ENCODE data around the gene FBXO31. TPM values are rescaled to one million over a fixed set of nuclear protein-coding genes. Genes with fewer than 3 reads are reported as not detected.
"Not testable (repeated sequence)": the region's sequence is repeated elsewhere in the genome, so short reads cannot be mapped to it uniquely, and the experiment has no call there.

The FBXO31 gene
- total RNA-seq, 1 donor from 2014 or later = 5.8 TPM

DNA sequence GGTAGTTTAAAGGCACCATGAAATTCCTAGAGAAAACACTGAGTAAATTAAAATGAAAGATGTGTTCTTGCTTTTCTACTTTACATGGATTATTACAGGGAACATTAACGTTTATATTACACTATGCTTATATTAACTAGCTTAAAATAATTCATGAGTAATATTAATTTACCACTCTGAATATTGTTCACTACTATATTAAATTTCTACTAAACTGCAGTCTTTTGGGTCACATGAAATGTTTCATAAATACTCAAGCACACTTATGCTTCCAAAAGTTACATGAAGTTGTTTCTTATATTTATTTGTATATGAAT lies 5.2 kb upstream of the FBXO31 start:
- Mint-ChIP-seq H3K9me3 (peaks cover 2% of the 10 kb centered on the region), H3K27me3 (ENCODE audit: insufficient read depth, low read depth) (peaks cover 4% of the 10 kb centered on the region), H3K4me3 (peak overlapping the region; percentile 77), H3K4me1 (peaks cover 45% of the 10 kb centered on the region), H3K36me3 (peaks cover 4% of the 10 kb centered on the region), H3K27ac (no peak overlapping the region)
- no peaks in the 10 kb centered on the region for H3K27me3 ChIP-seq
- peaks cover 11% of the 10 kb centered on the region for H3K4me1 ChIP-seq
- no peak overlapping the region for H3K27ac ChIP-seq
- TF ChIP-seq EZH2 (IDR thresholded peaks at IDR 0.05) = no peak
- TF ChIP-seq CTCF (IDR thresholded peaks at IDR 0.05) = no peak
- TF ChIP-seq EZH2phosphoT487 (IDR thresholded peaks at IDR 0.05) = no peak
- peak overlapping the region; percentile 26 for H3K4me3 ChIP-seq
- no peaks in the 10 kb centered on the region for H3K36me3 ChIP-seq
- no peak for DNase-seq (ENCODE audit: low spot score)
- peak overlapping the region; percentile 23 for H2AFZ ChIP-seq (replicated peaks)
- H3K79me2 ChIP-seq (ENCODE audit: low read depth) = peaks cover 11% of the 10 kb centered on the region
- peak overlapping the region; percentile 63 for H3K4me2 ChIP-seq
- peaks cover 10% of the 10 kb centered on the region for H4K20me1 ChIP-seq (ENCODE audit: low read depth)
- H3K9ac ChIP-seq = no peak overlapping the region
- peaks cover 39% of the 10 kb centered on the region for H3F3A ChIP-seq (ENCODE audit: low read depth)
- no peaks in the 10 kb centered on the region for H3K9me3 ChIP-seq (ENCODE audit: low read depth)

- Histone ChIP-seq H3K4me2 (peak overlapping the region; percentile 63), H3K4me3 (peak overlapping the region; percentile 26), H3K79me2 (ENCODE audit: low read depth) (peaks cover 5% of the 10 kb centered on the region), H3K9me3 (ENCODE audit: low read depth) (no peaks in the 10 kb centered on the region), H3K4me1 (peaks cover 6% of the 10 kb centered on the region), H3K9ac (no peak overlapping the region), H4K20me1 (ENCODE audit: low read depth) (peaks cover 6% of the 10 kb centered on the region), H3F3A (ENCODE audit: low read depth) (peaks cover 43% of the 10 kb centered on the region), H3K27me3 (no peaks in the 10 kb centered on the region), H2AFZ (replicated peaks) (peak overlapping the region; percentile 23), H3K36me3 (no peaks in the 10 kb centered on the region), H3K27ac (peak overlapping the region; percentile 40)
- H3K27me3 Mint-ChIP-seq (ENCODE audit: insufficient read depth, low read depth) = peaks cover 6% of the 10 kb centered on the region
- peak overlapping the region; percentile 92 for H3K27ac Mint-ChIP-seq
- peak overlapping the region; percentile 77 for H3K4me3 Mint-ChIP-seq
- DNase-seq (ENCODE audit: low spot score) = peak; percentile 94
- H3K36me3 Mint-ChIP-seq = peaks cover 3% of the 10 kb centered on the region
- H3K9me3 Mint-ChIP-seq = peaks cover 2% of the 10 kb centered on the region
- peaks cover 39% of the 10 kb centered on the region for H3K4me1 Mint-ChIP-seq
- TF ChIP-seq EZH2 (IDR thresholded peaks at IDR 0.05) (no peak), CTCF (IDR thresholded peaks at IDR 0.05) (no peak), EZH2phosphoT487 (IDR thresholded peaks at IDR 0.05) (no peak)
These were observed 4.6 kb upstream of the FBXO31 start for GRCh38 chr16:87387942-87388817.

GRCh38 chr16:87384875-87385167 lies 1.2 kb upstream of the FBXO31 start:
- H3K36me3 ChIP-seq; H3K27ac ChIP-seq; H3K27me3 Mint-ChIP-seq (ENCODE audit: insufficient read depth, low read depth); DNase-seq (ENCODE audit: low spot score); H3K9ac ChIP-seq; H3K9me3 Mint-ChIP-seq; H3K27ac Mint-ChIP-seq; H3K27me3 ChIP-seq; H3K9me3 ChIP-seq (ENCODE audit: low read depth); H3K36me3 Mint-ChIP-seq: not testable (repeated sequence)
- peak overlapping the region; percentile 77 for H3K4me2 ChIP-seq
- peak overlapping the region; percentile 71 for H2AFZ ChIP-seq (replicated peaks)
- H3K79me2 ChIP-seq (ENCODE audit: low read depth) = peaks cover 30% of the 10 kb centered on the region
- peak overlapping the region; percentile 90 for H3K4me3 Mint-ChIP-seq
- H4K20me1 ChIP-seq (ENCODE audit: low read depth) = peaks cover 18% of the 10 kb centered on the region
- peaks cover 32% of the 10 kb centered on the region for H3F3A ChIP-seq (ENCODE audit: low read depth)
- H3K4me1 ChIP-seq = peaks cover 11% of the 10 kb centered on the region
- peaks cover 56% of the 10 kb centered on the region for H3K4me1 Mint-ChIP-seq
- H3K4me3 ChIP-seq = peak overlapping the region; percentile 85

Data from neural progenitor cell (in vitro differentiated cells).